ENCODE data around the gene GEMIN5. TPM values are rescaled to one million over a fixed set of nuclear protein-coding genes. Genes with fewer than 3 reads are reported as not detected.

Gene GEMIN5
- total RNA-seq, 1 experiment from 2014 or later: 30.5 TPM

DNA sequence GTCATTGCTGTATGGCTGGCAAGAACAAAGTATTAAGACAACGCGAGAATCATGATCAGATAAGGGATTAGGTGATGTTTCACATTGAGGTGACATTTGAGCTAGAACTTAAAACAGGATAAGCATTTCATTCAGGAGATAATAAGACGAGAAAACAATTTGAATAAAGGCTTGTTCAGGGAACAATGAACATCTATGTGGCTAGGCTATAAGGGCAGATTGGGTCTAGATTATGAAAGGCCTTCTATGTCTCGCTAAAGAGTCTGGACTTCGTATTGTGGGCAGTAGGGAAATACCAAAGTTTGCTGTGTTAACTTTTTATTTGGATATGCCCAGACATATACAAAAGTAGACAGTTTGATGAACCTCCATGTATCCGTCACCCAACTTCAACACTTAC, 9.8 kb upstream of the GEMIN5 start:
- CTCF ChIA-PET: no interaction called here
- H3K36me3 Mint-ChIP-seq (ENCODE audit: insufficient read depth, unreplicated experiment): no peaks in the 10 kb centered on the region
- TF ChIP-seq, protein P1, sequence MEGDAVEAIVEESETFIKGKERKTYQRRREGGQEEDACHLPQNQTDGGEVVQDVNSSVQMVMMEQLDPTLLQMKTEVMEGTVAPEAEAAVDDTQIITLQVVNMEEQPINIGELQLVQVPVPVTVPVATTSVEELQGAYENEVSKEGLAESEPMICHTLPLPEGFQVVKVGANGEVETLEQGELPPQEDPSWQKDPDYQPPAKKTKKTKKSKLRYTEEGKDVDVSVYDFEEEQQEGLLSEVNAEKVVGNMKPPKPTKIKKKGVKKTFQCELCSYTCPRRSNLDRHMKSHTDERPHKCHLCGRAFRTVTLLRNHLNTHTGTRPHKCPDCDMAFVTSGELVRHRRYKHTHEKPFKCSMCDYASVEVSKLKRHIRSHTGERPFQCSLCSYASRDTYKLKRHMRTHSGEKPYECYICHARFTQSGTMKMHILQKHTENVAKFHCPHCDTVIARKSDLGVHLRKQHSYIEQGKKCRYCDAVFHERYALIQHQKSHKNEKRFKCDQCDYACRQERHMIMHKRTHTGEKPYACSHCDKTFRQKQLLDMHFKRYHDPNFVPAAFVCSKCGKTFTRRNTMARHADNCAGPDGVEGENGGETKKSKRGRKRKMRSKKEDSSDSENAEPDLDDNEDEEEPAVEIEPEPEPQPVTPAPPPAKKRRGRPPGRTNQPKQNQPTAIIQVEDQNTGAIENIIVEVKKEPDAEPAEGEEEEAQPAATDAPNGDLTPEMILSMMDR (IDR thresholded peaks at IDR 0.05; ENCODE audit: unreplicated experiment): no peak
- H3K27me3 Mint-ChIP-seq (ENCODE audit: unreplicated experiment): no peaks in the 10 kb centered on the region
- H3K9me3 Mint-ChIP-seq (ENCODE audit: low read depth, unreplicated experiment): no peaks in the 10 kb centered on the region
- H3K4me1 Mint-ChIP-seq (ENCODE audit: low read depth, unreplicated experiment): peaks cover under 1% of the 10 kb centered on the region
- H3K4me3 Mint-ChIP-seq (ENCODE audit: low read depth, unreplicated experiment): no peak overlapping the region
- intact Hi-C loops (cut with micrococcal nuclease; ENCODE audit: unreplicated experiment): loop anchor here (10.0 kb wide), 1 partner anchor 197 kb away; no protein-coding TSS in a partner anchor
- no peak for DNase-seq
- no peak overlapping the region for H3K27ac Mint-ChIP-seq (ENCODE audit: unreplicated experiment)
- no TSS peak for BruUV-seq (replicated peaks)

DNA sequence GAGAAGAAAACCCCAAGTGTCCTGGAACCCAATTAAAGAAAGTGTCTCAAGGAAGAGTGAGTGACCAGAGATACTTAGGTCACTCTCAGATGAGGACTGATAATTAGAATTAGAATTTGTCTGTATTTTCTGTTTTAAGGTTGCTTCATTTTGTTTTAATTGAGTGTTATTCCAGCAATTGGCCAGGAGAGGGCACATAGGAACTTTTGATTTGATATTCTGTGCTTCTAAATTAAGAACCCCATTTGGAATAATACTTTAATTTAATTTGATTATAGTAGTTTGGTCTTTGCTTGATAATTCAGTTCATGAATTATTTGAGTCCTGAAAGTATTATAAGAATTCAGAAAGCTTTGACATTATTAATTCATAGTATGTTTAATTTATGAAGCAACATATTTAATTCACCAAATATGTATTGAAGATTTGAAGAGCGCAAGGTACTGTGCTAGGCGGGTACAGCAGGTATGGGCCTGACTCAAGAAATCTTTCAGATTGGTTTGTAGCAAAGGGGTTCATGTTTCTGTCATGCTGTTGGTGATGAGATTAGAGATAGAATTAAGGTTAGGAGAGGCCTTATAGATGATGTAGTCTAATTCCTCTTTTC, 7.8 kb upstream of the GEMIN5 start:
- H3K4me3 Mint-ChIP-seq (ENCODE audit: low read depth, unreplicated experiment): no peak overlapping the region
- peaks cover 11% of the 10 kb centered on the region for H3K36me3 Mint-ChIP-seq (ENCODE audit: insufficient read depth, unreplicated experiment)
- H3K27ac Mint-ChIP-seq (ENCODE audit: unreplicated experiment): no peak overlapping the region
- CTCF ChIA-PET: no interaction called here
- intact Hi-C loops (cut with micrococcal nuclease; ENCODE audit: unreplicated experiment): loop anchor here (1.0 to 10.0 kb wide), 4 partner anchors 57 to 295 kb away; no protein-coding TSS in a partner anchor
- TF ChIP-seq, protein P1 (IDR thresholded peaks at IDR 0.05; ENCODE audit: unreplicated experiment): peak; percentile 54
- no peak for DNase-seq
- peaks cover 8% of the 10 kb centered on the region for H3K4me1 Mint-ChIP-seq (ENCODE audit: low read depth, unreplicated experiment)
- no peaks in the 10 kb centered on the region for H3K9me3 Mint-ChIP-seq (ENCODE audit: low read depth, unreplicated experiment)
- H3K27me3 Mint-ChIP-seq (ENCODE audit: unreplicated experiment): no peaks in the 10 kb centered on the region
- BruUV-seq (replicated peaks): no TSS peak

DNA sequence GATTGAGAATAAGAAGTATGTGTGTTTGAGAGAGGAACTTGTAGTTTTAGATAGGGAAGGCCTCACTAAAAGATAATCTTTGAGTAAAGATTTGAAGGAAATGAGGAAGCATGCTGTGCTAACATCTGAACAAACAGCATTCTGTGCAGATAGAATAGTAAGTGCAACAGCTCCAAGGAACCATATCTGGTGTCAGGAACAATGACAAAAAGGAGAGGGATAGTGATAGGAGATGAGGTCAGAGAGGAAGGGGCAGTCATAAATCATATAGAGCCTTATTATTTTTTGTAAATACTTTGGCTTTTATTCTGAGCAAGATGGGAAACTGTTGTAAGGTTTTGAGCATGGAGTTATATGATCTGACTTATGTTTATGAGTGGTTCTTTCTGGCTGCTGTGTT, 6.7 kb upstream of the GEMIN5 start:
- H3K36me3 Mint-ChIP-seq (ENCODE audit: insufficient read depth, unreplicated experiment): peaks cover 14% of the 10 kb centered on the region
- CTCF ChIA-PET: no interaction called here
- no peak overlapping the region for H3K27ac Mint-ChIP-seq (ENCODE audit: unreplicated experiment)
- intact Hi-C loops (cut with micrococcal nuclease; ENCODE audit: unreplicated experiment): loop anchor here (1.0 to 10.0 kb wide), 4 partner anchors 58 to 294 kb away; no protein-coding TSS in a partner anchor
- no peak overlapping the region for H3K4me3 Mint-ChIP-seq (ENCODE audit: low read depth, unreplicated experiment)
- H3K9me3 Mint-ChIP-seq (ENCODE audit: low read depth, unreplicated experiment): no peaks in the 10 kb centered on the region
- TF ChIP-seq, protein P1 (IDR thresholded peaks at IDR 0.05; ENCODE audit: unreplicated experiment): no peak
- no peaks in the 10 kb centered on the region for H3K27me3 Mint-ChIP-seq (ENCODE audit: unreplicated experiment)
- no TSS peak for BruUV-seq (replicated peaks)
- H3K4me1 Mint-ChIP-seq (ENCODE audit: low read depth, unreplicated experiment): peaks cover 8% of the 10 kb centered on the region
- no peak for DNase-seq

DNA sequence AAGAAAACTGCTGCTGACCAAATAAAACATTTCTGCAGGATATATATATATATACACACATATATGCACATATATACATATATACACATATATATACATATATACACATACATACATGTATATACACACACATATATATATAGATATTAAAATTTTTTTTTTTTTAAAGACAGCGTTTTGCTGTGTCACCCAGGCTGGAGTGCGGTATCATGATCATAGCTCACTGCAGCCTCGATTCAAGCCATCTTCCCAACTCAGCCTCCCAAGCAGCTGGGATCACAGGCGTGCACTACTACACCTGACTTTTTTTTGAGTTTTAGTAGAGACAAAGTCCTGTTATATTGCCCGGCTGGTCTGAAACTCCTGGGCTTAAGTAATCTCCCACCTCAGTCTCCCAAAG, 5.5 kb upstream of the GEMIN5 start:
- peaks cover 20% of the 10 kb centered on the region for H3K36me3 Mint-ChIP-seq (ENCODE audit: insufficient read depth, unreplicated experiment)
- intact Hi-C loops (cut with micrococcal nuclease; ENCODE audit: unreplicated experiment): loop anchor here (10.0 kb wide), 1 partner anchor 201 kb away; no protein-coding TSS in a partner anchor
- no TSS peak for BruUV-seq (replicated peaks)
- H3K27me3 Mint-ChIP-seq (ENCODE audit: unreplicated experiment): no peaks in the 10 kb centered on the region
- peaks cover 8% of the 10 kb centered on the region for H3K4me1 Mint-ChIP-seq (ENCODE audit: low read depth, unreplicated experiment)
- DNase-seq: no peak
- H3K27ac Mint-ChIP-seq (ENCODE audit: unreplicated experiment): no peak overlapping the region
- TF ChIP-seq, protein P1 (IDR thresholded peaks at IDR 0.05; ENCODE audit: unreplicated experiment): no peak
- no peak overlapping the region for H3K4me3 Mint-ChIP-seq (ENCODE audit: low read depth, unreplicated experiment)
- H3K9me3 Mint-ChIP-seq (ENCODE audit: low read depth, unreplicated experiment): no peaks in the 10 kb centered on the region
- CTCF ChIA-PET: no interaction called here
